Measurements from ENCODE around the gene JCAD.

The JCAD gene

GRCh38 chr10:30073045-30073766, 13.8 kb upstream of the JCAD start:
- no peak for DNase-seq

- DNase-seq = no peak
Measured at GRCh38 chr10:30072068-30072467, 12.7 kb upstream of the JCAD start.

- DNase-seq = no peak
Measured at GRCh38 chr10:30070001-30070685, 10.8 kb upstream of the JCAD start.

- no peak for DNase-seq
Measured at GRCh38 chr10:30068492-30069223, 9.3 kb upstream of the JCAD start.

GRCh38 chr10:30063099-30063498, 3.7 kb upstream of the JCAD start:
- no peak for DNase-seq

- DNase-seq = no peak
Measured at GRCh38 chr10:30062582-30062981, 3.2 kb upstream of the JCAD start.

- DNase-seq = no peak
Measured at GRCh38 chr10:30062090-30062489, 2.7 kb upstream of the JCAD start.

GRCh38 chr10:30058570-30059132, 735 bp downstream of the JCAD start:
- no peak for DNase-seq

GRCh38 chr10:30057894-30058556, 1.4 kb downstream of the JCAD start:
- DNase-seq = no peak

- DNase-seq = no peak
Measured at GRCh38 chr10:30057421-30057841, 2.0 kb downstream of the JCAD start.

GRCh38 chr10:30056767-30057355, 2.5 kb downstream of the JCAD start:
- DNase-seq = no peak

- DNase-seq = no peak
Measured at GRCh38 chr10:30056281-30056680, 3.1 kb downstream of the JCAD start.

- no peak for DNase-seq
Measured at GRCh38 chr10:30055226-30055662, 4.1 kb downstream of the JCAD start.

GRCh38 chr10:30052062-30052461, 7.3 kb downstream of the JCAD start:
- no peak for DNase-seq

- no peak for DNase-seq
Measured at GRCh38 chr10:30051220-30051619, 8.2 kb downstream of the JCAD start.

- no peak for DNase-seq
Measured at GRCh38 chr10:30050411-30050810, 9.0 kb downstream of the JCAD start.

GRCh38 chr10:30048768-30049517, 10.4 kb downstream of the JCAD start:
- no peak for DNase-seq

- no peak for DNase-seq
Measured at GRCh38 chr10:30047924-30048531, 11.4 kb downstream of the JCAD start.

GRCh38 chr10:30047430-30047829, 12.0 kb downstream of the JCAD start:
- no peak for DNase-seq

GRCh38 chr10:30046476-30046875, 12.9 kb downstream of the JCAD start:
- DNase-seq = no peak

- DNase-seq = no peak
Measured at GRCh38 chr10:30045961-30046360, 13.4 kb downstream of the JCAD start.

Measured in C1 segment of cervical spinal cord (tissue), 14 donors.